ENCODE data around the gene CD22.

The CD22 gene

GRCh38 chr19:35345671-35346111 lies 16.7 kb downstream of the CD22 start:
- no peak for DNase-seq (ENCODE audit: extremely low read depth, low read depth)
- TF ChIP-seq, protein P1, sequence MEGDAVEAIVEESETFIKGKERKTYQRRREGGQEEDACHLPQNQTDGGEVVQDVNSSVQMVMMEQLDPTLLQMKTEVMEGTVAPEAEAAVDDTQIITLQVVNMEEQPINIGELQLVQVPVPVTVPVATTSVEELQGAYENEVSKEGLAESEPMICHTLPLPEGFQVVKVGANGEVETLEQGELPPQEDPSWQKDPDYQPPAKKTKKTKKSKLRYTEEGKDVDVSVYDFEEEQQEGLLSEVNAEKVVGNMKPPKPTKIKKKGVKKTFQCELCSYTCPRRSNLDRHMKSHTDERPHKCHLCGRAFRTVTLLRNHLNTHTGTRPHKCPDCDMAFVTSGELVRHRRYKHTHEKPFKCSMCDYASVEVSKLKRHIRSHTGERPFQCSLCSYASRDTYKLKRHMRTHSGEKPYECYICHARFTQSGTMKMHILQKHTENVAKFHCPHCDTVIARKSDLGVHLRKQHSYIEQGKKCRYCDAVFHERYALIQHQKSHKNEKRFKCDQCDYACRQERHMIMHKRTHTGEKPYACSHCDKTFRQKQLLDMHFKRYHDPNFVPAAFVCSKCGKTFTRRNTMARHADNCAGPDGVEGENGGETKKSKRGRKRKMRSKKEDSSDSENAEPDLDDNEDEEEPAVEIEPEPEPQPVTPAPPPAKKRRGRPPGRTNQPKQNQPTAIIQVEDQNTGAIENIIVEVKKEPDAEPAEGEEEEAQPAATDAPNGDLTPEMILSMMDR (IDR thresholded peaks at IDR 0.05; ENCODE audit: low read depth, low read length) = no peak

GRCh38 chr19:35346193-35347052 lies 17.4 kb downstream of the CD22 start:
- no peak for DNase-seq (ENCODE audit: extremely low read depth, low read depth)
- TF ChIP-seq, protein P1 (IDR thresholded peaks at IDR 0.05; ENCODE audit: low read depth, low read length) = no peak

DNA sequence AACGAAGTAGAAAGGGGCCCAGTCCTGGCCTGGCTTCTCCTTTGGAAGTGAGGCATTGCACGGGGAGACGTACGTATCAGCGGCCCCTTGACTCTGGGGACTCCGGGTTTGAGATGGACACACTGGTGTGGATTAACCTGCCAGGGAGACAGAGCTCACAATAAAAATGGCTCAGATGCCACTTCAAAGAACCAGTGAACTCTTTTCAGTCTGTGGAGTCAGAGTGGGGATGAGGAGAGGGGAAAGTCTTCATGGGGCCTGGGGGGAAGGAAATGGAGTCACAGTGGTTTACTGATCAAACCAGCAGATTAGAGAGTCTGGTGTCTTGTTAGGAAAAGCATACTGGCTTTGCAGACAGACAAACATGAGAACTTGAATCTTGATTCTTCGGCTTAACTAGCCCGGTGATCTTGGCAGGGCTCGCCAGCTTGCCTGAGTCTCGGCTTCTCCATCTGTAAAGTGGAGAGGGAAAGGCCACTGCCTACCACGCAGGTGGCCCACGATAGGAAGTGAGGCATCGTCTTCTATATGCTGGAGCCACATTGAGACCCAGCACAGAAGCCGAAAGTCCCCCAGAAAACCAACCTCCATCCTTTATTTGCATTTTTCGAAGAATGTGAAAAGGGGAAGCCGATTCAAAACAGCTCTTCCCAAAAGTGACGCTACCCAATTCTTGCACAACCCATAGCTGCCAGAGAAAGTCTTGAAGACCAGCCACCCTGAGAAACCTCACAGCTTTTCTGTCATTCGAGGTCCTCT lies 18.4 kb downstream of the CD22 start, which contains the start of gene FFAR1:
Gene FFAR1 (plus strand): TSS at position 732 of the 759 bp plus-strand sequence. CDS start 3,650 bp downstream, outside the sequence.
- TF ChIP-seq, protein P1 (IDR thresholded peaks at IDR 0.05; ENCODE audit: low read depth, low read length) = no peak
- no peak for DNase-seq (ENCODE audit: extremely low read depth, low read depth)

DNA sequence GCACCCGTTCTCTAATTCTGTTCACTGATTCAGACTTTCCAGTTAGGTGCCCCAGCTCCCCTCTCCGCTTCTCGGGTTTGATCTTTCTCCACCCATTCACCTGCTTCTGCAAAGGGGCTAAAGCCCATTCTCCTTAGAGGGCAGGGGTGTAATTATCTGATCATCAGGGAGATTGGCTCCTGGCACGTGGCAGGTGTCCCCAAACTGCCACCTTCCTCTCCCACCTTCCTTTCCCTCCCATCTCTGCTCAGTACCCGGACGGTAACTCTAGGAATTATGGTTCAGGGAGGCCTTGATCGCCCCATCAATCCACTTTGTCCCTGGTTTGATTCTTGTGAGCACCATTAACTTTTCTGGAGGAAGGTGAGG lies 18.9 kb downstream of the CD22 start:
- TF ChIP-seq, protein P1 (IDR thresholded peaks at IDR 0.05; ENCODE audit: low read depth, low read length) = no peak
- DNase-seq (ENCODE audit: extremely low read depth, low read depth) = no peak

DNA sequence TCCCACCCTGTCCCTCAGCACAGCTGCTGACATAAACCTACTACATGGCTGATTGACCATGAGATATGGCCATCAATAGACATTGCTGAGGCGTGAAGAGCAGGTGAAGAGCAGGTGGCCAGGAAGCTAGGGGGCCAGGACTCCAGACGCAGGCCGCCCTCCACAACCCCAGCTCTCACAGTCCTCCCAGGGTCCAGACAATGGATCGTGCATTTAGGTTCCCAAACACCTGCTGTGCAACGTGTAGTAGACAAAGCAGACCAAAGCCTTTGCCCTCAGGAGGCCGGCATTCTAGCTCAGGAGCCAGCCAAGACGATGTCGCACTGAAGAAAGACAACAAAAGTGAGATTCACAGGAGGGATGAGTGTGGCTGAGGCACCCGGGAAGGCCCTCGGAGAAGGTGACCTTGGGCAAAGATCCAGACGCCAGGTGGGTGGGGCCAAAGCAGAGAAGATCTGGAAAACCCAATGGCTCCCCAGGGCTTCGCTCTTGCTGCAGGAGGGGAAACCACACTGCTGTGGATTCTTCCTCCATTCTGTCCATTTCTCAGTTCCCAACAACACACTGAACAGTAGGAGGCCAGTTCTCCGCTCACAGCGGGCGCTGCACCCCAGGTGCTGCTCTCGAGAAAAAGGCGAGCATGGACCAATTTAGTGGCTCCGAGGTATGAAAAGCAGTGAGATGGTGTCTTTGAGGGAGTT lies 20.1 kb downstream of the CD22 start:
- TF ChIP-seq, protein P1 (IDR thresholded peaks at IDR 0.05; ENCODE audit: low read depth, low read length) = no peak
- DNase-seq (ENCODE audit: extremely low read depth, low read depth) = no peak

- TF ChIP-seq, protein P1 (IDR thresholded peaks at IDR 0.05; ENCODE audit: low read depth, low read length) = no peak
- no peak for DNase-seq (ENCODE audit: extremely low read depth, low read depth)
Measured at GRCh38 chr19:35349614-35350521, 20.9 kb downstream of the CD22 start.
